ENCODE data around the gene NUBP2. TPM values are rescaled to one million over a fixed set of nuclear protein-coding genes. Genes with fewer than 3 reads are reported as not detected.

NUBP2 gene
- total RNA-seq, 1 donor from 2014 or later, result 81.6 TPM

DNA sequence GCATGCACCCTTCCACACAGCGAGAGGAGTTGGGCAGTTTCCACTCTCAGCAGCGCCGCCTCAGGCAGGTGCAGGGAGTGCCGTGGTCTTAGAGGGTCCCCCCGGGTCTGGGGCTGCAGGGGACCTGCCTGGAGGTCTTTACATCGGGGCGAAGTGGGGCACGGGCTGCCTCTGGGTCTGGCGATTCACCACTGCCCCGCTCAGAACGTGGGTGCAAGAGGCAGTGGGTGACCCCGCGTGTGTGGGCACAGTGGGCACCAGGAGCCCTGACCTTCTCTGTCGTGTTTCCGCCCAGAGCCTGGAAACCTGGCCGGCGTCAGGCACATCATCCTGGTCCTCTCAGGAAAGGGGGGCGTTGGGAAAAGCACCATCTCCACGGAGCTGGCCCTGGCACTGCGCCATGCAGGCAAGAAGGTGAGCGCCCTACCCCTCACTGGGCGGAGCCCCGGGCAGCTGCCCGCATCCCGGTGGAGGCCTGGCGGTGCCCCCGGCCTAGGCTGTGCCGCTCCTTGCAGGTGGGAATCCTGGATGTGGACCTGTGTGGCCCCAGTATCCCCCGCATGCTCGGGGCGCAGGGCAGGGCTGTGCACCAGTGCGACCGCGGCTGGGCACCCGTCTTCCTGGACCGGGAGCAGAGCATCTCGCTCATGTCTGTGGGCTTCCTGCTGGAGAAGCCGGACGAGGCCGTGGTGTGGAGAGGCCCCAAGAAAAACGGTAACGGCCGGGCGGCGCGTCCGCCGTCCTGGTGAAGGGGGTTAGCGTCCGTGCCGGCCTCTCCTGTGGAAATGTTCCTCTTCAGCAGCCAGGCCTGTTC lies 3.7 kb downstream of the NUBP2 start:
- Mint-ChIP-seq H3K27ac (no peak overlapping the region), H3K27me3 (ENCODE audit: insufficient read depth) (no peaks in the 10 kb centered on the region), H3K4me3 (no peak overlapping the region), H3K9me3 (no peaks in the 10 kb centered on the region), H3K4me1 (ENCODE audit: low read depth) (no peaks in the 10 kb centered on the region), H3K36me3 (ENCODE audit: low read depth) (peaks cover 4% of the 10 kb centered on the region)
- intact Hi-C loops (cut with micrococcal nuclease), result loop anchor here (10.0 kb wide), 1 partner anchor 748 kb away; the partner anchor contains the start of genes CEMP1 and PDPK1
- DNase-seq (ENCODE audit: low spot score), result no peak

DNA sequence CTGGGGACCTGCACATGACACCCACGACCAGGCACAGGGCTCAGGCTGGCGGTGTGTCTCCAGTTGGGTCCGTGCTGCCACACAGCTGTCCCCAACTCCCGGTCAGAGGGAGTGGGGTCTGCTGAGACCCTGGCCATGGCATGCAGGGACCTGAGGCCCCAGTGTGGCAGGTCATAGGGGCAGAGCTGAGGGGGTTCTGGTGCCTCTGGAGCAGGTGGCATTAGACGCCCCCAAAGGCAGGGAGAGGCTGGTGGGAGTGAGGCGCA lies 4.2 kb downstream of the NUBP2 start:
- Mint-ChIP-seq H3K9me3 (no peaks in the 10 kb centered on the region), H3K27me3 (ENCODE audit: insufficient read depth) (no peaks in the 10 kb centered on the region), H3K4me1 (ENCODE audit: low read depth) (no peaks in the 10 kb centered on the region), H3K36me3 (ENCODE audit: low read depth) (peaks cover 4% of the 10 kb centered on the region), H3K4me3 (no peak overlapping the region), H3K27ac (no peak overlapping the region)
- intact Hi-C loops (cut with micrococcal nuclease), result loop anchor here (10.0 kb wide), 1 partner anchor 748 kb away; the partner anchor contains the start of genes CEMP1 and PDPK1
- no peak for DNase-seq (ENCODE audit: low spot score)

DNA sequence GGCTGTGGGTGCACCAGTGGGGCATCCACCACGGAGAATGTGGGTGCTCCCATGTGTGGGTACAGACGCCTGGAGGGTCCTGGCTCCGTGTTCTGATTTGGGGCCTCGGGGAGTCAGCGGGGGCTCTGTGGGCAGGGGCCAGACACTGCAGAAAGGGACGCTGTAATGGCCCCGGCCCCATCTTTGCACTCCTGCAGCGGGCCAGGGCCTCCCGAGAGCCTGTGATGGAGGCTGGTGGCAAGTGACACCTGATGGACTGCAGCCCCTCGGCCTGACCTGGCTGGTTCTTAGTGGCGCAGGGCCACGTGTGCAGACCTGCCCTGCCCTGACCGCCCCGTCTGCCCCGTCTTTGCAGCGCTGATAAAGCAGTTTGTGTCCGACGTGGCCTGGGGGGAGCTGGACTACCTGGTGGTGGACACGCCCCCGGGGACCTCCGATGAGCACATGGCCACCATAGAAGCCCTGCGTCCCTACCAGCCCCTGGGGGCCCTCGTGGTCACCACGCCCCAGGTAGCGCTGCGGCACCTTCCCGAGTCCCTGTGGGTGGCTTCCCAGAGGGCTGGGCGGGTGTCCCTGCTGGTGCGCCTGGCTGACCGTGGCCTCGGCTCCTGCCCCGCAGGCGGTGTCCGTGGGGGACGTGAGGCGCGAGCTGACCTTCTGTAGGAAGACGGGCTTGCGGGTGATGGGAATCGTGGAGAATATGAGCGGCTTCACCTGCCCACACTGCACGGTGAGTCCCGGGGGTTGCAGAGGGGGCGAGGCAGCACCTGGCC lies 4.7 kb downstream of the NUBP2 start:
- no peak for DNase-seq (ENCODE audit: low spot score)
- intact Hi-C loops (cut with micrococcal nuclease), result loop anchor here (10.0 kb wide), 1 partner anchor 747 kb away; the partner anchor contains the start of genes CEMP1 and PDPK1
- H3K27ac Mint-ChIP-seq, result no peak overlapping the region
- H3K4me1 Mint-ChIP-seq (ENCODE audit: low read depth), result no peaks in the 10 kb centered on the region
- no peak overlapping the region for H3K4me3 Mint-ChIP-seq
- H3K9me3 Mint-ChIP-seq, result no peaks in the 10 kb centered on the region
- peaks cover 4% of the 10 kb centered on the region for H3K36me3 Mint-ChIP-seq (ENCODE audit: low read depth)
- no peaks in the 10 kb centered on the region for H3K27me3 Mint-ChIP-seq (ENCODE audit: insufficient read depth)

DNA sequence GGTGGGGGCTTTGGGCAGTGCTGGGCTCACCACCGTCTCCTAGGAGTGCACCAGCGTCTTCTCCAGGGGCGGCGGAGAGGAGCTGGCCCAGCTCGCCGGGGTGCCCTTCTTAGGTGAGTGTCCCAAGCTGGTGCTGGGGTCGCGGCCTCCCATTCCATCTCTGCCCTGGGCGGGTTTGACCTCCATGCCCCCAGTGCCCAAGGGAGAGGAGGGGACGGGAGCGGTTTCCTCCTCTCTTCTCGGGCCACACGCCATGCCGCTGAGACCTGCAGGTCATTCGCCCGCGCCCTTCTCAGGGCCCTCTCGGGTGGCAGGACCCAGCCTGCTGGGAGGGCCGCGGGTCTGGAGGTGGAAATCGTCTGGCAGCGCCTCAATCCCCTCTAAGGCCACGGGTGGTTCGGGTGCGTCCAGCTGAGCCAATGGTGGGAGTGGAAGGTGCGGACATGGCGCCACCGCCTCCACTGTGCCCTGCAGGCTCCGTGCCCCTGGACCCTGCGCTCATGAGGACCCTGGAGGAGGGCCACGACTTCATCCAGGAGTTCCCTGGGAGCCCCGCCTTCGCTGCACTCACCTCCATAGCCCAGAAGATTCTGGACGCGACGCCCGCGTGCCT lies 5.4 kb downstream of the NUBP2 start:
- no peak overlapping the region for H3K4me3 Mint-ChIP-seq
- intact Hi-C loops (cut with micrococcal nuclease), result loop anchor here (10.0 kb wide), 1 partner anchor 747 kb away; the partner anchor contains the start of genes CEMP1 and PDPK1
- H3K27ac Mint-ChIP-seq, result no peak overlapping the region

DNA sequence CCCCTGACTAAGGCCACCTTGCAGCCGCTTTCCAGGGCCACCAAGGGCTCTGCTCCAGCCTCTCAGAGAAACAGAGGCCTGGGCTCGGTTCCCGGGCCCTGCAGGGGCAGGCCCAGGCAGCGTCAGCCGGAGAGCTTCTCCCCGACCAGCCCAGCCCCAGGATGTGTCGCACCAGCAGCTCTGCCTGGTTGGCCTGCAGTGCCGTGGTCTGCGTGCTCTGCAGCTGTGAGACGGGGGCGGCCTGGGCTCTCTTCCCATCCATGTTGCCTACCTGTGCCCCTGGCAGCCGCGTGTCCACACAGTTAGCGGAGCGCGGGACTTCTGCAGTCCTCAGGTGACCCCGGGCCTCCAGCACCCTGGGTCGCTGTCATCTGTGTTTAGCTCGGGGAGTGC lies 5.9 kb downstream of the NUBP2 start:
- Mint-ChIP-seq H3K27ac (no peak overlapping the region), H3K36me3 (ENCODE audit: low read depth) (peaks cover 2% of the 10 kb centered on the region), H3K4me3 (no peak overlapping the region), H3K9me3 (no peaks in the 10 kb centered on the region), H3K4me1 (ENCODE audit: low read depth) (no peaks in the 10 kb centered on the region), H3K27me3 (ENCODE audit: insufficient read depth) (no peaks in the 10 kb centered on the region)
- no peak for DNase-seq (ENCODE audit: low spot score)
- intact Hi-C loops (cut with micrococcal nuclease), result loop anchor here (10.0 kb wide), 1 partner anchor 746 kb away; the partner anchor contains the start of genes CEMP1 and PDPK1

More for the DNA sequence above, 5.4 kb downstream of the NUBP2 start:
- no peaks in the 10 kb centered on the region for H3K4me1 Mint-ChIP-seq (ENCODE audit: low read depth)
- DNase-seq (ENCODE audit: low spot score), result no peak
- H3K27me3 Mint-ChIP-seq (ENCODE audit: insufficient read depth), result no peaks in the 10 kb centered on the region
- no peaks in the 10 kb centered on the region for H3K9me3 Mint-ChIP-seq
- H3K36me3 Mint-ChIP-seq (ENCODE audit: low read depth), result peaks cover 4% of the 10 kb centered on the region

DNA sequence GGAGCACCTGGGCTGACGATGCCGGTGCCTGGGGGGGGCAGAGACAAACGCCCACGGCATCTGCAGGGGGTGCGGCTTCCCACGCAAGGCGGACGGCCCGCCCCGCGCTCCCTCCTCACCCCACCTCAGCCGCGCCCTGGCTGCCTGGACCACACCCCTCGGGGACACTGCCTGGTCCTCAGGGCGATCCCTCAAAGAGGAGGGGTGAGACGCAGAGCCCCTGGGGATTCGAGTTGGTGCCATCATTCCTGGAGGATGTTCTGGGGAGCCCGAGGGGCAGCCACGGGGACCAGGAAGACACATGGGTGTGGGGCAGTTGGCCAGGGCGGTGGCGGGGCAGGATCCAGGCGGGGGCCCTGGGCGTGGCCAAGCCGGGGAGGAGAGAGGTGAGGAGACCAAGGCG lies 6.9 kb downstream of the NUBP2 start:
- Mint-ChIP-seq H3K27me3 (ENCODE audit: insufficient read depth) (no peaks in the 10 kb centered on the region), H3K4me1 (ENCODE audit: low read depth) (no peaks in the 10 kb centered on the region), H3K9me3 (no peaks in the 10 kb centered on the region), H3K36me3 (ENCODE audit: low read depth) (peaks cover 2% of the 10 kb centered on the region), H3K27ac (no peak overlapping the region), H3K4me3 (no peak overlapping the region)
- intact Hi-C loops (cut with micrococcal nuclease), result loop anchor here (10.0 kb wide), 1 partner anchor 745 kb away; the partner anchor contains the start of genes CEMP1 and PDPK1
- DNase-seq (ENCODE audit: low spot score), result no peak

DNA sequence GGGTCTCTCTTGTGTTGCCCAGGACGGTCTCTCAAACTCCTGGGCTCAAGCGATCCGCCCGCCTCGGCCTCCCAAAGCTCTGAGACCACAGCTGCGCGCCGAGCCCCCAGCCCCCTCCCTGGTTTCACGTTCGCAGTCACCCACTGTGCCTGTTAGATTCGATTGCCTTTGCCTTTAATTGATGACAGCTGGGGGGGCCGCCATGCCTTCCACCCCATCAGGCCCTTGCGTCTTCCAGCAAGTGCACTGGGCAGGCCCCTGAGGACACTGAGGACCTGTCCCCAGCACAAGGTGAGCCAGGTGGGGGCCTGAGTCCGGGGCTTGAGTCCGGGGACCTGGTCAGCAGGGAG lies 7.5 kb downstream of the NUBP2 start:
- no peaks in the 10 kb centered on the region for H3K4me1 Mint-ChIP-seq (ENCODE audit: low read depth)
- peaks cover 2% of the 10 kb centered on the region for H3K36me3 Mint-ChIP-seq (ENCODE audit: low read depth)
- H3K27ac Mint-ChIP-seq, result no peak overlapping the region
- H3K27me3 Mint-ChIP-seq (ENCODE audit: insufficient read depth), result no peaks in the 10 kb centered on the region
- intact Hi-C loops (cut with micrococcal nuclease), result no loop called here
- no peaks in the 10 kb centered on the region for H3K9me3 Mint-ChIP-seq
- no peak for DNase-seq (ENCODE audit: low spot score)
- H3K4me3 Mint-ChIP-seq, result no peak overlapping the region

DNA sequence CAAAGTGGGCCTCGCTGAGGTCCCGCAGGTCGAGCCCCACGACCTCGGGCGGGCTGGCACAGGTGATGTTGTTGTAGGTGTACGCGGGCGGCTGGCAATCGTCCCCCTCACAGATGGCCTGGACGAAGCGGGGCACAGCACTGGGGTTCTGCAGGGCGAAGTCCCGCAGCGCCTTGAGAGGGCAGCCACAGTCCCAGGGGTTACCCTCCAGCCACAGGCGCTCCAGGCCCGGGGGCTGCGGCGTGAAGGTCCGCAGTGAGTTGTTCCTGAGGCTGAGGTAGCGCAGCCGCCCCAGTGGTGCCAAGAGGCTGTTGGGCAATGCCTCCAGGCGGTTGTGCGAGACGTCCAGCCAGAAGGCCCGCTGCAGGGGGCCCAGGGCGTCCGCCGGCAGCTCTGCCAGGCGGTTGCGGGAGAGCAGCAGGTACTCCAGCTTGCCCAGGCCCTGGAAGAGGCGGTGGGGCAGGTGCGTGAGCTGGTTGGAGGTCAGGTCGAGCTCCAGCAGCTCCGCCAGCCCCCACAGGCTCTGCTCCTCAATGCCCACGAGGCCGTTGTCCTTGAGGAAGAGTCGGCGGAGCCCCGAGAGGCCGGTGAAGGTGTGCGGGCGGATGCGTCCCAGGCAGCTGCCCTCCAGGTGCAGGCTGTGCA lies 8.0 kb downstream of the NUBP2 start:
- no peak for DNase-seq (ENCODE audit: low spot score)
- intact Hi-C loops (cut with micrococcal nuclease), result no loop called here
- Mint-ChIP-seq H3K4me1 (ENCODE audit: low read depth) (no peaks in the 10 kb centered on the region), H3K9me3 (no peaks in the 10 kb centered on the region), H3K27me3 (ENCODE audit: insufficient read depth) (no peaks in the 10 kb centered on the region), H3K36me3 (ENCODE audit: low read depth) (peaks cover 2% of the 10 kb centered on the region), H3K4me3 (no peak overlapping the region), H3K27ac (no peak overlapping the region)

DNA sequence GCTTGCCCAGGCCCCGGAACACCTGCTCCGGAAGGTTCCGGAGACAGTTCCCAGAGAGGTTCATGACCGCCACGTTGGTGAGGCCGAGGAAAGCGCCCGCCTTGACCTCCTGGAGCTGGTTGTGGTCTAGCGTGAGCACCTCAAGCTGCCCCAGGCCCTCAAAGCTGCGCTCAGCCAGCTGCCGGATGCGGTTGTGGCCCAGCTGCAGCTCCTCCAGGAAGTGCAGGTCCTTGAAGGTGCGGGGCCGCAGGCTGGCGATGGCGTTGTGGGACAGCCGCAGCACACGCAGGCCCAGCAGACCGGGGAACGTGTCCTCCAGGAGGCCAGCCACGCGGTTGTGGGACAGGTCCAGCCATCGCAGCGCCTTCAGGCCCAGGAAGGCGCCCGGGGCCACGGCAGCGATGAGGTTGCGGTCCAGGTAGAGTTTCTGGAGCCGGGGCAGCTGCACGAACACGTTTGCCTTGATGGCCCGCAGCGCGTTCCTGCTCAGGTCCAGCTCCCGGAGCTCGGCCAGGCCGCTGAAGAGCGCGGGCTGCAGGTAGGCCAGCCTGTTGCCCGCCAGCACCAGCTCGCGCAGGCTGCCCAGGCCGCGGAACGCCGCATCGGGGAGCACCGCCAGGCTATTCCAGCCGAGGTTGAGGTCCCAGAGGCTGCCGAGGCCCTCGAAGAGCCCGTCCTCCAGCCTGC lies 8.6 kb downstream of the NUBP2 start:
- intact Hi-C loops (cut with micrococcal nuclease), result no loop called here
- Mint-ChIP-seq H3K4me3 (no peak overlapping the region), H3K27ac (no peak overlapping the region), H3K9me3 (no peaks in the 10 kb centered on the region), H3K27me3 (ENCODE audit: insufficient read depth) (no peaks in the 10 kb centered on the region), H3K36me3 (ENCODE audit: low read depth) (peaks cover 2% of the 10 kb centered on the region), H3K4me1 (ENCODE audit: low read depth) (no peaks in the 10 kb centered on the region)
- no peak for DNase-seq (ENCODE audit: low spot score)

DNA sequence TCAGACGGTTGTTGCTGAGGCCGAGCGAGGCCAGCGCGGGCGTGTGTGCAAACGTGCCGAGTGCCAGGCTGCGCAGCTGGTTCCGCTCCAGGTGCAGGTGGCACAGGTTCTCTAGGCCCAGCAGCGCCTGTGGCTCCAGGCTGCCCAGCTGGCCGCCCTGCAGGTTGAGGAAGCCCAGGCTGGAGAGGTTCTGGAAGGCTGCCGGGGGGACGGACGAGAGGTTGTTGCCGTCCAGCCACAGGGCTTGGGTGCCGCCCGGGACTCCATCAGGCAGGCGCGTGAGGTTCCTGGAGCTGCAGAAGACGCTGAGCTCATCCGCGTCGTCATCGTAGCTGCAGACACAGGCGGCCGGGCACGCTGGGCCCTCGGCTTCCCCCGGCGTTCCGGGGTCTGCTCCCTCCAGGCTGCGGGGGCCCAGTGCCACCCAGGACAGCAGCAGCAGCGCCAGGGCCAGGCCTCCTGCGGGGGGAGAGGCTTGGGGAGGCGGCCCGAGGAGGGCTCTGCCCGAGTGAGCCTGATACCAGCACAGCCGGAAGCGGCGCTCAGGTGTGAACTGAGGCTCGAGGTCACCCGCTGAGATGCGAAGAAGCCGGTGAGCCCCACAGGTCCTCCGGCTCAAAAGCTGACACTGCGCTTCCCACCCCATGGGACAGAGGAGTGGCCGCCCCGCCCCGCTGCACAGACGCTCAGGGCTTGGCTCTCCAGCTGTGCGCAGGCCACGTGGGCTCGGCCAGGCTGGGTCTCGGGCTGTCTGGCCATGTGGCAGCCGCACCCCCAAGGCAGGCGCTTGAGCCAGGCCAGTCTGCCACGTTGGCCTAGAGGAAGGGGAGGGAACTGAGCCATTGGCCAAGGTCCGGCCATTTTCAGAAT lies 9.4 kb downstream of the NUBP2 start:
- intact Hi-C loops (cut with micrococcal nuclease), result no loop called here
- no peak overlapping the region for H3K27ac Mint-ChIP-seq

DNA sequence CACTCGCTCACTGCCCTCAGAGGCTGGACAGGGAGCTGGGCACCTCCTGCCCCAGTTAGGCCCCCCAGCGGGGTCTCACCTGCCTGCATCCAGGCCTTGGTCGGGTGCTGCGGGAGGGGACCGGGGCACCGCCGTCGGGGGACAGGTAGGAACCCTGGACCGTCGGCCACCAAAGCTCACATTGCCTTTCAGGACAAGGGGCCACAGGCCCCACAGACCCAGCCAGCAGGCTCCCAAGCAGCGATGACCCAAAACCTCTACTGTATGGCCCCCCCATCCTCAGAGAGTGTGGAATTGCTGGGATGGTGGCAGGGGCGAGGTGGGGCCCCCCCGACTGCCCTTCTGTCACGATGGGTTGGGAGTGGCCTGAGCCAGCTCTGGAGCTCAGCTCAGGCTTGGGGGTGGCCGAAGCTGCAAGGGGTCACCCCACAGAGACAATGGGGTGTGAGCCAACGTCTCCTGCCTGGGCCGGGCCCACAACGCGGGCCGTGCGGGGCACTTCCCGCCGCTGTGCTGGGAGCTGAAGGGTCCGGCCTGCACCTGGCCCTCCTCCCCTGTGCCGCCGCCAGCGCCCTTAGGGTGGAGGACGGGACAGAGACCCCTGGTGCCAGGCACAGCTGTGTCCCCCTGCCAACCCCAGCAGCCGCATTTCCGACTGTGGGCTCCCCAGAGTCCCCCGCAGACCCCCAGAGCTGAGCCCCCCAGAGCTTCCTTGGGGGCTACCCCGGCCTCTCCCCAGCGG lies 10.2 kb downstream of the NUBP2 start:
- H3K36me3 Mint-ChIP-seq (ENCODE audit: low read depth), result peaks cover 2% of the 10 kb centered on the region
- intact Hi-C loops (cut with micrococcal nuclease), result no loop called here

More for the DNA sequence above, 9.4 kb downstream of the NUBP2 start:
- peaks cover 4% of the 10 kb centered on the region for H3K9me3 Mint-ChIP-seq
- no peaks in the 10 kb centered on the region for H3K4me1 Mint-ChIP-seq (ENCODE audit: low read depth)
- no peaks in the 10 kb centered on the region for H3K27me3 Mint-ChIP-seq (ENCODE audit: insufficient read depth)
- H3K4me3 Mint-ChIP-seq, result no peak overlapping the region
- DNase-seq (ENCODE audit: low spot score), result no peak
- peaks cover 2% of the 10 kb centered on the region for H3K36me3 Mint-ChIP-seq (ENCODE audit: low read depth)

More for the DNA sequence above, 10.2 kb downstream of the NUBP2 start:
- no peak overlapping the region for H3K27ac Mint-ChIP-seq
- DNase-seq (ENCODE audit: low spot score), result no peak
- no peaks in the 10 kb centered on the region for H3K4me1 Mint-ChIP-seq (ENCODE audit: low read depth)
- no peaks in the 10 kb centered on the region for H3K27me3 Mint-ChIP-seq (ENCODE audit: insufficient read depth)
- no peak overlapping the region for H3K4me3 Mint-ChIP-seq
- peaks cover 5% of the 10 kb centered on the region for H3K9me3 Mint-ChIP-seq
